Lower leg skin (tissue), 4 donors: ENCODE results near the gene CARD14. TPM values are rescaled to one million over a fixed set of nuclear protein-coding genes. Genes with fewer than 3 reads are reported as not detected.

Source experiments
- DNase-seq, 2 donors: peaks; one replicate each; pipeline ENCODE4 v3.0.0-alpha.2; 2019; ENCODE audit warnings: low spot score in 2 of 2
- H3K4me3 ChIP-seq: fragments of 200-600 bp; sonication (generic); 2 replicates; pipeline ENCODE4 v1.5.1; 2017; ENCODE audit warnings: mild to moderate bottlenecking, low read depth; ENCODE audit not compliant: poor library complexity, severe bottlenecking
- CTCF ChIP-seq, 3 donors: fragments of 450-650 bp; IDR thresholded peaks; one replicate each; pipeline ENCODE4 v1.5.1; 2016; ENCODE audit warnings: antibody characterized with exemption in 3 of 3, mild to moderate bottlenecking in 3 of 3, moderate library complexity in 2 of 3
- POLR2A ChIP-seq, 2 donors: fragments of 450-650 bp; IDR thresholded peaks; one replicate each; pipeline ENCODE4 v1.6.1; 2016 to 2017; ENCODE audit warnings: antibody characterized with exemption in 2 of 2, mild to moderate bottlenecking in 1 of 2, moderate library complexity in 1 of 2
- WGBS, 2 donors: methylation state at CpG; one replicate each; pipeline ENCODE4 v1.1.5; 2018; 5-methylcytosine and 5-hydroxymethylcytosine counted together
- intact Hi-C: fragments of 100-400 bp; cut with DNase I; formaldehyde crosslinking; loops from one replicate; pipeline ENCODE4 v1.15.0; 2023; ENCODE audit warnings: low total_unique reads
- total RNA-seq, 4 donors: library from RNA; depleted of rRNA; stranded (reverse); fragments of >200 nt; gene quantifications; one replicate each; pipeline ENCODE4 v1.1.0, GENCODE V29; 2016

The CARD14 gene
- total RNA-seq, 4 donors from 2014 or later, result 52.3 to 73.2 (median 57.5) TPM

GRCh38 chr17:80214012-80214877, 44.4 kb downstream of the CARD14 start:
- H3K4me3 ChIP-seq, result no peak overlapping the region
- WGBS, 2 donors, result 92 to 93% methylated on average over 46 to 48 of the region's 48 CpGs
- no peak for DNase-seq
- TF ChIP-seq POLR2A (IDR thresholded peaks at IDR 0.05) (no peak), CTCF (IDR thresholded peaks at IDR 0.05) (no peak)
- intact Hi-C loops, result no loop called here

GRCh38 chr17:80214878-80215210, 45.0 kb downstream of the CARD14 start:
- DNase-seq, result no peak
- no peak for TF ChIP-seq CTCF (IDR thresholded peaks at IDR 0.05)
- no peak for TF ChIP-seq POLR2A (IDR thresholded peaks at IDR 0.05)

GRCh38 chr17:80216473-80217456, 46.9 kb downstream of the CARD14 start:
- TF ChIP-seq POLR2A (IDR thresholded peaks at IDR 0.05) (no peak), CTCF (IDR thresholded peaks at IDR 0.05) (no peak)
- intact Hi-C loops, result no loop called here
- H3K4me3 ChIP-seq, result no peak overlapping the region
- WGBS, 2 donors, result 96% methylated on average over 35 to 40 of the region's 40 CpGs
- DNase-seq, result no peak

More at GRCh38 chr17:80214878-80215210, 45.0 kb downstream of the CARD14 start:
- intact Hi-C loops, result no loop called here
- WGBS, 2 donors, result 93 to 94% methylated on average over 12 to 17 of the region's 17 CpGs
- H3K4me3 ChIP-seq, result no peak overlapping the region

GRCh38 chr17:80217703-80218362, 48.0 kb downstream of the CARD14 start:
- 94 to 95% methylated on average over 12 to 13 of the region's 13 CpGs for WGBS, 2 donors

More at GRCh38 chr17:80217703-80218362, 48.0 kb downstream of the CARD14 start:
- intact Hi-C loops, result no loop called here
- no peak for DNase-seq
- H3K4me3 ChIP-seq, result no peak overlapping the region
- TF ChIP-seq POLR2A (IDR thresholded peaks at IDR 0.05) (no peak), CTCF (IDR thresholded peaks at IDR 0.05) (no peak)
